Measurements from ENCODE around the gene SLC48A1.

SLC48A1 gene

GRCh38 chr12:47737936-47738594, 35.0 kb upstream of the SLC48A1 start:
- no peak for TF ChIP-seq CTCF (conservative IDR thresholded peaks at IDR 0.05; ENCODE audit: low read depth, low read length)
- H3K4me3 ChIP-seq (ENCODE audit: low read length): no peak overlapping the region
- DNase-seq (ENCODE audit: low read depth): no peak

- no peak overlapping the region for H3K4me3 ChIP-seq (ENCODE audit: low read length)
- DNase-seq (ENCODE audit: low read depth): no peak
- no peak for TF ChIP-seq CTCF (conservative IDR thresholded peaks at IDR 0.05; ENCODE audit: low read depth, low read length)
Measured at GRCh38 chr12:47739297-47739696, 33.7 kb upstream of the SLC48A1 start.

- H3K4me3 ChIP-seq (ENCODE audit: low read length): no peak overlapping the region
- DNase-seq (ENCODE audit: low read depth): no peak
- TF ChIP-seq CTCF (conservative IDR thresholded peaks at IDR 0.05; ENCODE audit: low read depth, low read length): no peak
Measured at GRCh38 chr12:47739979-47740378, 33.1 kb upstream of the SLC48A1 start.

- no peak for TF ChIP-seq CTCF (conservative IDR thresholded peaks at IDR 0.05; ENCODE audit: low read depth, low read length)
- no peak for DNase-seq (ENCODE audit: low read depth)
- no peak overlapping the region for H3K4me3 ChIP-seq (ENCODE audit: low read length)
Measured at GRCh38 chr12:47740606-47741339, 32.3 kb upstream of the SLC48A1 start.

GRCh38 chr12:47741340-47741703, 31.7 kb upstream of the SLC48A1 start:
- DNase-seq (ENCODE audit: low read depth): no peak
- H3K4me3 ChIP-seq (ENCODE audit: low read length): no peak overlapping the region
- no peak for TF ChIP-seq CTCF (conservative IDR thresholded peaks at IDR 0.05; ENCODE audit: low read depth, low read length)

GRCh38 chr12:47742253-47742825, 30.7 kb upstream of the SLC48A1 start:
- TF ChIP-seq CTCF (conservative IDR thresholded peaks at IDR 0.05; ENCODE audit: low read depth, low read length): peak; percentile 99
- DNase-seq (ENCODE audit: low read depth): no peak
- H3K4me3 ChIP-seq (ENCODE audit: low read length): no peak overlapping the region

All from retinal pigment epithelial cell (primary cell).